ENCODE data around the gene NUP210.
"Not testable (repeated sequence)": the region's sequence is repeated elsewhere in the genome, so short reads cannot be mapped to it uniquely, and the experiment has no call there.

The NUP210 gene

DNA sequence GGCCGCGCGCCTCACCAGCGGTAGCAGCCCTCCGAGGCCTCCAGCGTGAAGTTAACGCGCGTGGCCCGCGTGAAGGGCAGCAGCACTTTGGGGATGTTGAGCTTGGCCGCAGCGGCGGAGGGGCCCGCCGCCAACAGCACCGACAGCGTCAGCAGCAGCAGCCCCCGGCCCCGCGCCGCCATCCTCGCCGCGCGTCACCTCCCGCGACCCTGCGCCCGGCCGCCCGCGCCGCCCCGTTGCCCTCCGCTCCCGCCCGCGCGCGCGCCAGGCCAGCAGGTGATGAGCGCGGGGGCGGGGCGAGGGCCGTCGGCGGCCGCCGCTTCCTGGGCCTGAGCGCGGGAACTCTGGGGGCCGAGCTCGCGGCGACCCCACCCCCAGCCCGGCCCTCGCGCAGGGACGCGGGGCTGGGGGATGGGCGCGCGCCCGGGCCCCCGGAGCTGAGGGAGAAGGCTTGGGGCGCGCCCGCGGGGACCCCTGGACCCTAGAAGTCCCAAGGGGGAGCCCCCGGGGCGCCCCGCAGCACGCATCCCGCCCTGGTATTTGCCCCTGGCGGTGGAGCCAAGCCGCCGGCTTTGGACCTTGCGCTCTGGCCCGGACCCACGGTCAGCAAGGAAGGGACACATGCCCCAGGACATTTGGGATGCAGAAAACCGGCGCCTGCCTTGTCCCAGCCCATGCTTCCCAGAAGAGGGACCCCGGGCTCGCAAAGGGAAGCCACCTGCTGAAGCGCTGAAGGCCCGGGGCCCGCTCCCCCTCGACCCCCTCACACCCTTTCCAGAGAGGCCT lies at the start of gene NUP210:
Gene NUP210 (minus strand): TSS at position 278 of the 786 bp plus-strand sequence. CDS start 96 bp downstream, at position 182.
- DNase-seq (ENCODE audit: low read depth): no peak

DNA sequence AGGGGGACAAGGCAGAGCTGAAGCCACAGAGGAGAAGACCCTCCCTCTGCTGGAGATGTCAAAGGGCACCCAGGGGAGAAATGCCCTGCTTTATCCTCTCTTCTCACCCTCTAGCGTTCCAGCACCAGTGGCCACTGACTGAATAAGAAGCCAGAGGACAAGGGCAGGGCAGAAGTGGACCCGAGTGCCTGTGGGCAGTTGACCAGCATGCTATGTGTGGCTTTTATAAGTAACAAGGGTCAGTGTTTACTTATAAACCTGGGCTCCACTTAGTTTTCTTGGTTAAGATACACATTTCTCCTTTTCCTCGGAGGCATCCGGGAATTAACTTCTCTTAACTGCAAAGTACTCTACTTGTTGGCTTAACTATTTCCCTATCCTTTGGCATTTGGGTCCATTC lies 46.7 kb upstream of the NUP210 start:
- no peak for DNase-seq (ENCODE audit: low read depth)

DNA sequence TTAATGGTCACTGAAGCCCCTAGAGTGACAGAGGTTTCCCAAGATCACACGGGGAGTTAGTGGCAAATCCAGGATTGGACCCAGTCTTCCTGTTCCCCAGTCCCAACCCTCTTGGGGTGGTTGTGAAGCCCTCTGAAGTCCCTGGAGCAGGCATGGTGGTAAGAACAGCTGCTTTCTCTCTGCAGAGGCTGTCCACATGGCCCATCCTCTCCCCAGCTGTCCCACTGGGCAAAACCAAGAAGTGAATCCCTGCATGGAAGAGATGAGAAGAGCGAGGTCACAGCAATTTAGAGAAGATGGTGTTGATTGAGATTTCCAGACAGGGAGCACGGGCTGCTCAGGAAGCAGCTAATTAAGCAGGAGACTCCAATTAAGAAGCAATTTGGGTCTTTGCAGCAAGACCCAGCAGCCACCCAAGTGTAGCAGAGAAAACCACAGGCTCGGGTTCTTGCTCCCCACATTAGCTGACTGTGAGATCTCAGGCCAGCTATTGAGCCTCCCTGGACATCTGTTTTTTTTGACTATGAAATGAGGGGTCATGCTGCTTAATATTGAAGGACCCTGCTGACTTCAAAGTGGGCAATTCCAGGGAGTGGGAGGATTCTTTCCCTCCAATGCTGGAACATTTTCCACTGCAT lies 45.2 kb upstream of the NUP210 start:
- no peak for DNase-seq (ENCODE audit: low read depth)

DNA sequence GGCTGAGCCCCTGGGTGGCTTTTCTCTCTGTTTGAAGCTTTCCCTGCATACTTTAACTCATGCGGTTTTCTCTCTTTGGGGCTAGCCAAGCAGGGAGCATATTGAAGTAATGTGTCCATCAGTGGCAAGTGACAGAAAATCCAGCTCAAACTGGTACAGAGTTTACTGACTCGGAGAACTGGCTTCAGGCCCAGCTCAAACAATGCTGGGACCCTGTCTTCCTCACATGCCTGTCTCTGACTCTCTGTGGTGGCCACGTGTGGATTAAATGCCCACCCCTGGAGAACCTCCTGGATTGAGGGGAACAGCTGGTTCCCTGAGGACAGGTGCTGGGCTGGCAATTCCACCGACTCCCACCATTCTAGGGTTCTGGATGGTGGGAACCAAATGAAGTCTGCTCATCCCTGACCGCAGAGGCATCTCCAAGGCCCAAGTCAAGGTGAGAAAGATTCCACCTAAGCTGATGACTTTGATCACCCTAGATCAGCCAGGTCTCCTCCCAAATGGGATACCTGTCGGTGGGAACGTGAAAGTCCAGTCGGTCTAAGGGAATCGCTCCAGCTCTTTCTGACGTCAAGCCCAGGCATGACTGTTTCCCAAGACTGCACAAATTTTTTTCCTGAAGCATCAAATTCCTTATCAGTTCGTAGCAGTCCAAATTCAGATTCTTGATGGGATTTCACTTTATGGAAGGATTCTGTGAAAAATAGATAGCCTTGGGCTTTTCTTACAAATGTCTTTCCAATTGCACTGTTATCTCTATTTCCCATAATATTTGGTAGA lies 43.7 kb upstream of the NUP210 start:
- DNase-seq (ENCODE audit: low read depth): no peak

DNA sequence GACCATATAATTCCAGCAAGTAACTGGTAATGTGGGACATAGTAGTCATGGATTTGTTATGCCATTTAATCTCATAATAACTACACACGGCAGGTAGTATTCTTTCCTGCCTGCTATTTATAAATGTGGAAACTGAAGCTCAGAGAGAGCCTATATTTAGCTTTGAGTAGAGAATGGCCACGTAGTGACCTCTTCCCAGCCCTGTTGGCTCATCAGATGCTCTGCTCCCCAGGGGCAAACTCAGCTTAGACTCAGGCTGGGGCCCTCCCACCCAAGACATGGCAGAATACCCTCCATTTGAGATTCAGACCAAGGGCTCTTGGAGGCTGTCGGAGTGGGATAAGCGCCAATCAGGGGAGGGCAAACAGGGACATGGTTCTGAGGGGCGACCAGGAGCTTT lies 42.7 kb upstream of the NUP210 start:
- DNase-seq (ENCODE audit: low read depth): no peak

DNA sequence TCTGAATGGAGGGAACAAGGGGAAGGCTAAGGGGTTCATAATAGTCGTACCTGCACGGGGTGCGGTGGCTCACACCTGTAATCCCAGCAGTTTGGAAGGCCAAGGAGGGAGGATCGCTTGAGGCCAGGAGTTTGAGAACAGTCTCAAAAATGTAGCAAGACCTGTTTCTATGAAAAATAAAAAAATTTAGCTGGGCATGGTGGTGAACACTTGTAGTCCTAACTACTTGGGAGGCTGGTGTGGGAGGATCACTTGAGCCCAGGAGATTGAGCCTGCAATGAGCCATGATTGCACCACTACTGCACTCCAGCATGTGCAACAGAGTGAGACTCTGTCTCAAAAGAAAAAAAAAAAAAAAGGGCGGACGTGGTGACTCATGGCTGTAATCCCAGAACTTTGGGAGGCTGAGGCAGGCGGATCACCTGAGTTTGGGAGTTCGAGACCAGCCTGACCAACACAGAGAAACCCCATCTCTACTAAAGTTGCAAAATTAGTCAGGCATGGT lies 42.1 kb upstream of the NUP210 start:
- no peak for DNase-seq (ENCODE audit: low read depth)

DNA sequence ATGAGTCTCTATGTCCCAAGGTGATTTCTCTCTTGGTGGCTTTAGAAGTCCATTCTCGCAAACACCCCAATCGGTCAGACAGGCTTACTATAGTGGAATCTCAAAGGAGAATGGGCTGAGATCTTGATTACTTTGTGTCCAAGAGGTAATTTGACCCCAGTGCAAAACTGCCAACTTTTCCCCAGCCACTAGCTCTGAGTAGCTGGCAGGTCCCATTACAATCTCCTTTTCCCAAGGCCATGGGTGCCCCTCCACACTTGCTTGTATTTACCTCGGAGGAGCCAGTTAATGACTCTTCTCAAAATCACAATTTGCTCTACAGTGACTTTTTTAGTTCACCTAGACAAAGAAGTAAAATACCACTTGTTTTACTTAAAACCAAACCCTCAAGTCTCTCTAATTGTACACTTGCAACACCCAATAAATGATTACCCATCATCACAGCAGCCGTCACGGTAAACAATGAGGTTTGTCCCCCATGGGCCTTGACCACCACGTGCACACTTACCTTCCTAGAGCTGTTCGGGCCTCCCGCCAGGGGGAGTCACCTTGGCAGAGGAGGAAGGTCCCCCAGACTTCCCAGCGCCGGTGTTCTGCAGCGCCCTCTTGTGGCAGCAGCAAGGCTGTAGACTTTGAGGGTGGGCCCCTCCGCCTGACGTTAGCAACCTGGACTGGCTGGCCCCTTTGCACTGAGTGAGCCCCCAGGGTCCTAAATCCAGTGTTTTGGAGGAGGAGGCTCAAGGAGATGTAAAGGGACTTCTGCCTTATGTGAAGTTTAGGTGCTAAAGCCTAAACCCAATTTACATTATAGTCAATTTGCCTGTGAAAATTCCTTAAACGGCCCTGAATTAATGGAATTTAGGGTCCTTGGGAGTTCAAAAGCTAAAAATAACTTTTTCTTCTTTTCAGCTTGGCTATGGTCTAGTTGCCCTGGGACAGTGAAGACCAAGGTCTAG lies 41.3 kb upstream of the NUP210 start:
- peak; percentile 23 for DNase-seq (ENCODE audit: low read depth)

DNA sequence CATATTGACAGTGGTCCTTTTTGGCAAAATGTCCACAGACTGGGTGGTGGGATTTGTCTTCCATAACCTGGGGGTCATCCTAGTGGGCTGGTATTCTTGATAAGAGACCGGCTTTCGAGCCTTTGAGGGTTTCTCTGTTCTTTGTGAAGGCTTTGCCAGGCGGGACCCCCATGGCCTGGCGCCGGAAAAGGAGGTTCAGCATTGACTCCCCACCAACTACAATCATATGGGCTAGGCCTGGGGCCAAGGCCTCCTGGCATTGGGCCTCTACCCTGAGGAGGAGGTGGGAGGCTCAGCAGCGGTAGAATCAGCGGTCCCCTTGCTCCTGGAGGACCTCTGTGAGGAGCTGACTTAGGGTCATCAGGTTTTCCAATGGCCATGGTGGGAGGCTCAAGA lies 40.2 kb upstream of the NUP210 start:
- no peak for DNase-seq (ENCODE audit: low read depth)

DNA sequence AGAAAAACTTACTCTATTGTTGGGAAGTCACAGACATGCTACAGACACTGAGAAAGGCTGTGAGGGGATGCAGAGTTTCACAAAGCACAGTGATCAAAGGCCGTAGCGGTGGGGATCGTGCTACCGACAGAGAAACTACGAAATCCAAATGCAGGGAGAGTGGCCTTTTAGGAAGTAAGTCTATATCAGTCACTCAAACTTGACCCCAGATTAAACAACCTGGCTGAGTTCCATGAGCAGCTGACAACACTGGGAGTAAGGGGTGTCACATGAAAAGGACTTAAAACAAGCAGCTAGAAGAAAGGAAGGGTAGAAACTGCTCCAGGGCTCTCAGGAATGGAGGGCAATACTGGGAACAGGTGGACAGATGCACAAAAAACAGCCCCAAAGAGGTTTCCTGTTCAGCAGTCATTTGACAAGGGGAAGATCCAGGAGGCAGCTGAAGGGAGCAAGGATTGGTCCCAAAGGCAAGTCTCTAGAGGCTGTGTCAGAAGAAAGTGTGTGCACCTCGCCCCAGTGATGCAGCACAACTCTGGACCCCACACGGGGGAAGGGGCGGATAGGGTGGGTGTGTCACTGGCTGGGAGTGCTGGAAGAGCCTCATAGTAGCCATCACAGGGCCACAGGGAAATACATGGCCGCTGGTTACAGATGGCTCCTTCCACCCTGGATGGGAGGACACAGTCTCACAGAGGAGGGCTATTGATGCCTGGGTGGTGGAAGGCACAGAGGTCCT lies 39.7 kb upstream of the NUP210 start:
- DNase-seq (ENCODE audit: low read depth): no peak

DNA sequence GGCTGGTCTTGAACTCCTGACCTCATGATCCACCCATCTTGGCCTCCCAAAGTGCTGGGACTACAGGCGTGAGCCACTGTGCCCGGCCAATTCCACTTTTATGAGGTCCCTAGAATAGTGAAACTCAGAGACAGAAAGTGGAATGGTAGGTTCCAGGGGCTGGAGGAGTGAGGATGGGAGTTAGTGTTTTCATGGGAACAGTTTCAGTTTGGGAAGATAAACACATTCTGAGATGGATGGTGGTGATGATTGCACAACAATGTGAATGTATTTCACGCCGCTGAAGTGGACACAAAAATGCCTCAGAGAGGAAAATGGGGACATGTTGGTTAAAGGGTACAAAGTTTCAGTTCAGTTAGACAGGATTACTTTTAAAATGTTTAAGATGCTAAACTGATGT lies 37.5 kb upstream of the NUP210 start:
- no peak for DNase-seq (ENCODE audit: low read depth)

DNA sequence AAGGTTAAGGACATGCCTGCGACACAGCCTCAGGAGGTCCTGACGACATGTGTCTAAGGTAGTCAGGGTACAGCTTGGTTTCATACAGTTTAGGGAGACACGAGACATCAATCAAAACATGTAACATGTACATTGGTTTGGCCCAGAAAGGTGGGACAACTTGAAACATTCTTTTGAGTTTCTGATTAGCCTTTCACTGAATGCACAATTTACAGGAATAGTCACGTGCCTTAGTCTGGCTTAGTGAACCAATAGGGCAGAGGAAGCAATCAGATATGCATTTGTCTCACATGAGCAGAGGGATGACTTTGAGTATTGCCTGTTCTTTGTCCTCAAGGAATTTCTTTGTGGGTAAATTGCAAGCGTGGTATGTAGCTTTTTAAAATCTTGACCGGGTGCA lies 35.5 kb upstream of the NUP210 start:
- no peak for DNase-seq (ENCODE audit: low read depth)

DNA sequence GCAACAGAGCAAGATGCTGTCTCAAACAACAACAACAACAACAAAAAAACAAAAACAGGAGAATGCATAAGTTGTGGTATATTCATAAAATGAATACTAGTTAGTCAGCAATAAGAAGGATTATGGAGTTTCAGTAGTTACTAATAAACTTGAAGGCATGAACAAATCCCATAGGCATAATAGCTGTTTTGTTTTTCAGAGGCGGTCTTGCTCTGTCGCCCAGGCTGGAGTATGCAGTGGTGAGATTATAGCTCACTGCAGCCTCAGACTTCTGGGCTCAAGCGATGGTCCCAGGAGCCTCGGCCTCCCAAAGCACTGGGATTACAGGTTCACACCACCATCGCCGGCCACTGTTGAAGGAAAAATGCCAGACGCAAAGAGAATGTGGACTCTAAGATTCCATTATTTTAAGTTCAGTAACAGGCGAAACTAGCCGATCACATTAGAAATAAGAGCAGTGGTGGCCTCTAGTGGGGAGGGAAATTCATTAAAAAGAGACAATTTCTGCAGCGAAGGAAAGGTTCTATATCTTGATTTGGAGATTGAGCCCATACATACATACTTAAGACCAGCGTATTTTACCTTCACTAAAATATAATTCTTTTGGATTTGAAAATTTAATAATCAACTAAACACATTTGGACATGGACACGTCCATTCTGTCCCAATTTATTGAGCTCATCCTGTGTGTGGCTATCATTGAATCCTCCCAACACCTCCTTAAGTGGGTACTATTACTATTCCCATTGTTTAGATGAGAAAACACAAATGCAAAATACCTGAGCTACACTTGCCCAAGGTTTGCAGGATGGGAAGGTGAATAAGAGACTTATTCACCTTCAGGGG lies 32.6 kb upstream of the NUP210 start:
- DNase-seq (ENCODE audit: low read depth): peak; percentile 26

DNA sequence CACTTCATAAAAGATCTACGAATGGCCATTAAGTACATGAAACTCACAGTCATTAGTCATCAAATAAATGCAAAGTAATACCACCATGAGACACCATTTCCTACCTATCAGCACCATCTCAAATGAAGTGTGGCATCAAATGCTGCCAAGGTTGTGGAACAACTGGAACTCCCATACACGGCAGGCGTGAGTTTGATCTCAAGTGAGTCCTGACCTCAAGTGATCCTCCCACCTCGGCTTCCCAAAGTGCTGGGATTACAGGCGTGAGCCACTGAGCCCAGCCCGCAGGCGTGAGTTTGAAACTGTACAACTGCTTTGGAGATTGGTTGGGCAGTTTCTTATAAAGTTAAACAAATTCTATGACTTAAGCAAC lies 31.2 kb upstream of the NUP210 start:
- DNase-seq (ENCODE audit: low read depth): no peak

DNA sequence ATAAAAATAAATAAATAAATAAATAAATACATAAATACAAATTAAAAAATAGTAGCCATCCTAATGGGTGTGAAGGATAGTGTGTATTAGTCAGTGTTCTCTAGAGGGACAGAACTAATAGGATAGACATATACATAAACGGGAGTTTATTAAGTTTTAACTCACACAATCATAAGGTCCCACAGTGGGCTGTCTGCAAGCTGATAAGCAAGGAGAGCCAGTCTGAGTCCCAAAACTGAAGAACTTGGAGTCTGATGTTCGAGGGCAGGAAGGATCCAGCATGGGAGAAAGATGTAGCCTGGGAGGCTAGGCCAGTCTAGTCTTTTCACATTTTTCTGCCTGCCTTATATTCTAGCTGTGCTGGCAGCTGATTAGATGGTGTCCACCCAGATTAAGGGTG lies 22.8 kb upstream of the NUP210 start:
- not testable (repeated sequence) for DNase-seq (ENCODE audit: low read depth)

DNA sequence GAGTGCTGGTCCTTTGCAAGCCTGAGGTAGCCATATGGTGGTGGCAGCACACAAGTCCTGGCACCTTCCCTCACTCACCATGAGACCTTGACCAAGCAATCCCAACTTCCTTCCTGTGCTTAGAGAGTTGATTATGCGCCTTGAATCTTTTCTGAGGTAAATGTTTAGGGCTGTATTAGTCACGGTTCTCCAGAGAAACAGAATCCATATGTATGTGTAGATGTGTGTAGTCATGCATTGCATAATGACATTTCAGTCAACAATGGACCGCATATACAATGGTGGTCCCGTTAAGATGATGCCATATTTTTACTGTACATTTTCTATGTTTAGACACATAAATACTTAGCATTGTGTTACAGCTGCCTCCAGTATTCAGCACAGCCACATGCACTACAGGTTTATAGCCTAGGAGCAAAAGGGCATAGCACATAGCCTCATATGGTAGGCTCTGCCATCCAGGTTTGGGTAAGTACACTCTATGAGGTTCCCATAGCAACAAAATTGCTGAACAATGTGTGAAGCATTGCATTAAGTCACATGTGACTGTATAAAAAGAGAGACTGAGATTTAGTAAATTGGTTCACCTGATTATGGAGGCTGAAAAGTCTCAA lies 20.2 kb upstream of the NUP210 start:
- DNase-seq (ENCODE audit: low read depth): no peak

DNA sequence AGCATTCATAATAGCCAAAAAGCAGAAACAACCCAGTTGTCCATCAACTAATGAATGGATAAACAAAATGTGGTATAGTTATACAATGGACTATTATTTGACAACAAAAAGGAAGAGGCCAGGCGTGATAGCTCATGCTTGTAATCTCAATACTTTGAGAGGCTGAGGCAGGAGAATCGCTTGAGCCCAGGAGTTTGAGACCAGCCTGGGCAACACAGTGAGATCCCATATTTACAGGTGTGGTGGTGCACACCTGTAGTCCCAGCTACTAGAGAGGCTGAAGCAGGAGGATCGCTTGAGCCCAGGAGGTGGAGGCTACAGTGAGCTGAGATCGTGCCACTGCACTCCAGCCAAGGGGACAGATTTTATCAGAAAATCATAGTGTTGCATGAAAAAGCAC lies 16.1 kb upstream of the NUP210 start:
- DNase-seq (ENCODE audit: low read depth): not testable (repeated sequence)

DNA sequence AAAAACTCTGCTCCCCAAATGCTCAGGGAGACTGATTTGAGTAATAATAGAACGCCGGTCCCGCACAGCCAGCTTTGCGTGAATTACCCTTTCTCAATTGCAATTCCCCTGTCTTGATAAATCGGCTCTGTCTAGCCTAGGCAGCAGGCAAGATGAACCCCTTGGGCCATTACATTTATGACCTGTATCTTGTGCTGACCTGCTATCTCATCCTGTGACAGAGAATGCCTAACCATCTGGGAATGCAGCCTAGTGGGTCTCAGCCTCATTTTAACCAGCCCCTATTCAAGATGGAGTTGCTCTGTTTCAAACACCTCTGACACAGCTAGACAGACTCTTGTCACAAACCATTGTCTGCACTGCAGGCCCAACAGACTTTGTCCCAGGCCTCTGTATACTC lies 13.8 kb upstream of the NUP210 start:
- no peak for DNase-seq (ENCODE audit: low read depth)

DNA sequence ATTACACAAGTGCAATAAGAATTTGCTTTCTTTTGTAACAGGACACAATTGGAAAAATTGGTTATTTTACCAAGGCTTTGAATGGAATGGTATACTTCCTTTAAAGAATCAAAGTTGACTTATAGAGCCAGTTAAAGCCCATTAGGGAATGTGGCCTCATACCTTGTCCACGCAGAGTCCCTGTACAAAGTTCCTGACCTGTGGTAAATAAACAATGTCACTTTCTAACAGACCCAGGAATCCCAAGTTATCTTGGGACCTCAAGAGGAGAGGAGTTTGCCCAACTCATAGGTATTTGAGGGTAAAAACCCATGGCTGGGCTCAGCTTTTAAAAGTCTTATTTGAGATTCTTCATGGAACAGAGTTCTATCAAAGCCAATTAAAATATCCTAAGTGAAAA lies 12.0 kb upstream of the NUP210 start:
- DNase-seq (ENCODE audit: low read depth): no peak

DNA sequence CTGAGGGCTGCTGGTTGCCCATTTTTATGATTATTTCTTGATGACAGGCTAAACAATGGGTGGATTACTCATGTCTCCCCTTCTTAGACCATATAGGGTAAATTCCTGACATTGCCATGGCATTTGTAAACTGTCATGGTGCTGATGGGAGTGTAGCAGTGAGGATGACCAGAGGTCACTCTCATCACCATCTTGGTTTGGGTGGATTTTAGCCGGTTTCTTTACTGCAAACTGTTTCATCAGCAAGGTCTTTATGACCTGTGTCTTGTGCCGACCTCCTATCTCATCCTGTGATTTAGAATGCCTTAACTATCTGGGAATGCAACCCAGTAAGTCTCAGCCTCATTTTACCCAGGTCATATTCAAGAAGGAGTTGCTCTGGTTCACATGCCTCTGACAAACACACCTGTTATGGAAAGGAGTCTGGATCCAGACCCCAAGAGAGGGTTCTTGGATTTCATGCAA lies 10.3 kb upstream of the NUP210 start:
- DNase-seq (ENCODE audit: low read depth): not testable (repeated sequence)
